ENCODE measurements around the gene SEMA3B. TPM values are rescaled to one million over a fixed set of nuclear protein-coding genes. Genes with fewer than 3 reads are reported as not detected.

Gene SEMA3B
- total RNA-seq, 1 donor from 2014 or later = 179 TPM

- no peaks in the 10 kb centered on the region for H3K27me3 Mint-ChIP-seq (ENCODE audit: low read depth)
- H3K27ac Mint-ChIP-seq = no peak overlapping the region
- TF ChIP-seq, protein P1, sequence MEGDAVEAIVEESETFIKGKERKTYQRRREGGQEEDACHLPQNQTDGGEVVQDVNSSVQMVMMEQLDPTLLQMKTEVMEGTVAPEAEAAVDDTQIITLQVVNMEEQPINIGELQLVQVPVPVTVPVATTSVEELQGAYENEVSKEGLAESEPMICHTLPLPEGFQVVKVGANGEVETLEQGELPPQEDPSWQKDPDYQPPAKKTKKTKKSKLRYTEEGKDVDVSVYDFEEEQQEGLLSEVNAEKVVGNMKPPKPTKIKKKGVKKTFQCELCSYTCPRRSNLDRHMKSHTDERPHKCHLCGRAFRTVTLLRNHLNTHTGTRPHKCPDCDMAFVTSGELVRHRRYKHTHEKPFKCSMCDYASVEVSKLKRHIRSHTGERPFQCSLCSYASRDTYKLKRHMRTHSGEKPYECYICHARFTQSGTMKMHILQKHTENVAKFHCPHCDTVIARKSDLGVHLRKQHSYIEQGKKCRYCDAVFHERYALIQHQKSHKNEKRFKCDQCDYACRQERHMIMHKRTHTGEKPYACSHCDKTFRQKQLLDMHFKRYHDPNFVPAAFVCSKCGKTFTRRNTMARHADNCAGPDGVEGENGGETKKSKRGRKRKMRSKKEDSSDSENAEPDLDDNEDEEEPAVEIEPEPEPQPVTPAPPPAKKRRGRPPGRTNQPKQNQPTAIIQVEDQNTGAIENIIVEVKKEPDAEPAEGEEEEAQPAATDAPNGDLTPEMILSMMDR (IDR thresholded peaks at IDR 0.05; ENCODE audit: unreplicated experiment) = no peak
- no peak for DNase-seq (ENCODE audit: low spot score in 2 of 2, unreplicated experiment in 2 of 2)
- no peaks in the 10 kb centered on the region for H3K9me3 Mint-ChIP-seq
- peaks cover 23% of the 10 kb centered on the region for H3K4me1 Mint-ChIP-seq
- peaks cover 4% of the 10 kb centered on the region for H3K36me3 Mint-ChIP-seq
- no peak overlapping the region for H3K4me3 Mint-ChIP-seq
Observed at GRCh38 chr3:50249457-50249856, 19.5 kb upstream of the SEMA3B start.

- TF ChIP-seq, protein P1 (IDR thresholded peaks at IDR 0.05; ENCODE audit: unreplicated experiment) = no peak
Observed at GRCh38 chr3:50250514-50250913, 18.4 kb upstream of the SEMA3B start.

GRCh38 chr3:50251220-50251619 lies 17.7 kb upstream of the SEMA3B start:
- no peaks in the 10 kb centered on the region for H3K9me3 Mint-ChIP-seq
- H3K36me3 Mint-ChIP-seq = peaks cover 4% of the 10 kb centered on the region
- TF ChIP-seq, protein P1 (IDR thresholded peaks at IDR 0.05; ENCODE audit: unreplicated experiment) = no peak
- peaks cover 12% of the 10 kb centered on the region for H3K4me1 Mint-ChIP-seq
- no peaks in the 10 kb centered on the region for H3K27me3 Mint-ChIP-seq (ENCODE audit: low read depth)
- no peak overlapping the region for H3K27ac Mint-ChIP-seq
- no peak for DNase-seq (ENCODE audit: low spot score in 2 of 2, unreplicated experiment in 2 of 2)
- H3K4me3 Mint-ChIP-seq = no peak overlapping the region

More at GRCh38 chr3:50250514-50250913, 18.4 kb upstream of the SEMA3B start:
- Mint-ChIP-seq H3K27me3 (ENCODE audit: low read depth) (no peaks in the 10 kb centered on the region), H3K9me3 (no peaks in the 10 kb centered on the region), H3K36me3 (peaks cover 4% of the 10 kb centered on the region), H3K27ac (no peak overlapping the region), H3K4me3 (no peak overlapping the region), H3K4me1 (peaks cover 18% of the 10 kb centered on the region)
- DNase-seq (ENCODE audit: low spot score in 2 of 2, unreplicated experiment in 2 of 2) = no peak

GRCh38 chr3:50254577-50255250 lies 14.2 kb upstream of the SEMA3B start:
- Mint-ChIP-seq H3K36me3 (peaks cover 13% of the 10 kb centered on the region), H3K9me3 (no peaks in the 10 kb centered on the region), H3K27ac (no peak overlapping the region), H3K4me3 (no peak overlapping the region), H3K27me3 (ENCODE audit: low read depth) (no peaks in the 10 kb centered on the region), H3K4me1 (peaks cover 9% of the 10 kb centered on the region)
- TF ChIP-seq, protein P1 (IDR thresholded peaks at IDR 0.05; ENCODE audit: unreplicated experiment) = no peak
- no peak for DNase-seq (ENCODE audit: low spot score in 2 of 2, unreplicated experiment in 2 of 2)

- DNase-seq (ENCODE audit: low spot score in 2 of 2, unreplicated experiment in 2 of 2) = no peak
- no peak overlapping the region for H3K4me3 Mint-ChIP-seq
- H3K27ac Mint-ChIP-seq = no peak overlapping the region
- peaks cover 10% of the 10 kb centered on the region for H3K4me1 Mint-ChIP-seq
- no peaks in the 10 kb centered on the region for H3K9me3 Mint-ChIP-seq
- no peaks in the 10 kb centered on the region for H3K27me3 Mint-ChIP-seq (ENCODE audit: low read depth)
- TF ChIP-seq, protein P1 (IDR thresholded peaks at IDR 0.05; ENCODE audit: unreplicated experiment) = no peak
- H3K36me3 Mint-ChIP-seq = peaks cover 13% of the 10 kb centered on the region
Observed at GRCh38 chr3:50255251-50255615, 13.7 kb upstream of the SEMA3B start.

Data from mesothelial cell of epicardium (in vitro differentiated cells).